Stimulated activated CD4-positive, alpha-beta T cell treated with anti-CD3 and anti-CD28 coated beads, Interleukin-4, amount 100 ng/mL, for 1 hour (primary cell): ENCODE data around the gene OTUD5.
"Not testable (repeated sequence)": the region's sequence is repeated elsewhere in the genome, so short reads cannot be mapped to it uniquely, and the experiment has no call there.

ENCODE experiments used
- DNase-seq: peaks from one replicate; pipeline ENCODE4 v3.0.0-alpha.2; 2020

Gene OTUD5, protein sequence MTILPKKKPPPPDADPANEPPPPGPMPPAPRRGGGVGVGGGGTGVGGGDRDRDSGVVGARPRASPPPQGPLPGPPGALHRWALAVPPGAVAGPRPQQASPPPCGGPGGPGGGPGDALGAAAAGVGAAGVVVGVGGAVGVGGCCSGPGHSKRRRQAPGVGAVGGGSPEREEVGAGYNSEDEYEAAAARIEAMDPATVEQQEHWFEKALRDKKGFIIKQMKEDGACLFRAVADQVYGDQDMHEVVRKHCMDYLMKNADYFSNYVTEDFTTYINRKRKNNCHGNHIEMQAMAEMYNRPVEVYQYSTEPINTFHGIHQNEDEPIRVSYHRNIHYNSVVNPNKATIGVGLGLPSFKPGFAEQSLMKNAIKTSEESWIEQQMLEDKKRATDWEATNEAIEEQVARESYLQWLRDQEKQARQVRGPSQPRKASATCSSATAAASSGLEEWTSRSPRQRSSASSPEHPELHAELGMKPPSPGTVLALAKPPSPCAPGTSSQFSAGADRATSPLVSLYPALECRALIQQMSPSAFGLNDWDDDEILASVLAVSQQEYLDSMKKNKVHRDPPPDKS

DNA sequence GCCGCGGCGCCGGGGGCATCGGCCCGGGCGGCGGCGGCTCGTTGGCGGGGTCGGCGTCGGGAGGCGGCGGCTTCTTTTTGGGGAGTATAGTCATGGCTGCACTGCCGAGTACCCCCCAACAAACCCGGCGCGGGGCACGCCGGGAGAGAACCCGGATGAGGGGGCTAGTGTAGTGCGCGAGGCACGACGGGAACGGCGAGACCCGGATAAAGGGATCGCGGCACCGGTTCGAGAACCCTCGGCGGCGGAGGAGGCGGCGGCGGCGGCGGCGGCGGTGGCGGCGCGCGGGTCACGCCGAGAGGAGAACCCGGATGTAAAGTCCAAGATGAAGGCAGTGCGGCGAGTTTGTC is at the start of gene OTUD5:
OTUD5 (minus strand) TSS at position 131 of the 350 bp plus-strand sequence; CDS start at position 94, 37 bp downstream.
- DNase-seq = peak; percentile 73

DNA sequence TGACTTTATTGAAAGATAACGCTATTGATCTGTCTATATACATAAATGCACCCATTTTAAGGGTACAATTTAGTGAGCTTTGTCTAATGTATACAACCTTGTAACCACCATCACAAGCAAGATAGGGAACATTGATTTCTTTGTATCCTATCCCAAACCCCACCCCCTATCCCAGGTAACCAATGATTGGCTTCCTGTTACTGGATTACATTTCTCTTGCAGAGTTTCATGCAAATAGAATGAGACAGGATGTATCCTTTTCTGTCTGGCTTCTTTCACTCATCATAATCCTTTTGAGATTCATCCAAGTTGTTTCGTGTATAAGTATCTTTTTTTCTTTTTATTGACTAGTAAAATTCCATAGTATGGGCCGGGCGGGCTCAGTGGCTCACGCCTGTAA is 46.3 kb upstream of the OTUD5 start:
- DNase-seq = no peak

GRCh38 chrX:49002091-49002935 is 44.9 kb upstream of the OTUD5 start, which contains the start of gene GRIPAP1:
Gene GRIPAP1 (minus strand): TSS chrX:49002264. CDS start chrX:49002229, 35 bp downstream.
- peak; percentile 69 for DNase-seq

- DNase-seq = peak; percentile 38
These were observed 44.2 kb upstream of the OTUD5 start for GRCh38 chrX:49001521-49002090.

DNA sequence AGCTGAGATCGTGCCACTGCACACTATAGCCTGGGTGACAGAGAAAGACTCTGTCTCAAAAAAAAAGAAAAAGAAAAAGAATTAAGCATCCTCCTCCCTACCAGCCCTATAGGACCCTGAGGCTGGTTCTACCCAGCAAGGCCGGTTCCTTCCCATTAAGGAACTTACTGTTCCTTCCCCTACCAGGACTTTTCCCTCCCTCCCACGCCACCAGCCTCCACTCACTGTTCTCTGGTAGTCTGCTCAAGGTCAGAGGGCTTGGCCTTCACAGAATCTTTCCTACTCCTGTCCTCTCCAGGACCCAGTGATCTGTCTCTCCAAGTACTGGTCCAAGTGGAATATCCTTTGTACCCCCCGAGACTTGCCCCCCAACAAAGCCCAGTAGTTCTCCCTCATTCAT is 43.2 kb upstream of the OTUD5 start:
- DNase-seq = no peak

DNA sequence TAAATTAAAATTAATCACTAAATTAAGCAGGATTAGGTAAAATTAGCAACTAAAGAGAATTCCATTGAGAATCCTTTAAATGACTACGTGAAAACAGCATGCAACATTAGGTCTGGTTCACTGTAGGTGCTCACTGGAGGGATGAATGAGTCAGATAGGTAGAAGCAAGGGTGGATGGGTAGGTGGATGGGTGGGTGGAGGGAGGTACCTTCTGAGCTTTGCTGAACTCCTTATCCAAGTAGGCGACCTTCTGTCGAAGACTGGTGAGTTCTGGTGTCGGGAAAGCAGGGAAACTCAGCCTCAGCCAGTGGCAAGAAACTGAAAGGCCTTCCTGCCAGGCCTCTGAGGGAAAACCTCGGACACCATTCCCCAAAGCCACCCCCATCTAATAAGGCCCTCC is 41.6 kb upstream of the OTUD5 start:
- peak; percentile 5 for DNase-seq

GRCh38 chrX:48998391-48998790 is 41.0 kb upstream of the OTUD5 start:
- DNase-seq = no peak

DNA sequence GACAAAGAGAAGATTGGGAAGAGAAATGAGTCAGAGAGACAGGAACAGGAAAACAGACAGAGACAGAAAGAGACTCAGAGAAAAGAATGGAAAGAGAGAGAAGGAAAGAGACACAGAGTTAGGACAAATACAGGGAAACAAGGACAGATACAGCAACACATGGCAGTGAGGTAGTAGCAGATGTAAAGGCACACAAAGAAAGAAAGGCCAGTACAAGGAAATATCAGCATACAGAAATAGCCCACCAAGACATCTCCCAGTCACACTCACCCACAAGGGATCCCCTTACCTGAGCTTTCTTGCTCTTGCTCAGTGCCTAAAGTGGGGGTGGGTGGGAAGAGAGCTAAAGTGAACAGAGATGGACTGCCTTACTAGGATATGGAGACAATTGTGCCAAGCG is 40.5 kb upstream of the OTUD5 start:
- no peak for DNase-seq

DNA sequence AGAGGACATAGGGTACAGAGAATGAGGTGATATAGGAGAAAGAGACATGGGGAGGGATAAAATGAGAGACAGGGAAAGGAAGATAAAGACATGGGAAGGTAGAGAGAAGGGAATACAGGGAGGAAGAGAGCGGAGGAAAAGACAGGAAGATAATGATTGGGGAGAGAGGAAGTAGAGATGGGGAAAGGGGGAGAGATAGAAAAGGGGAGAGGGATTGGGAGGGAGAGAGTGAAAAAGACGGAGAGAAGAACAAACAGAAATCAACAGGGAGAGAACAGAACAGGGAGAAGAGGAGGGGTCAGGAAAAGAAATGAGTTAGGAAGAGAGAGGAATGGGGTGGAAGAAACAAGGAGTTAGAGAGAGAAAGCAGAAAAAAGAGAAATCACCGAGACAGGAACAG is 40.0 kb upstream of the OTUD5 start:
- DNase-seq = no peak

GRCh38 chrX:48996969-48997368 is 39.6 kb upstream of the OTUD5 start:
- no peak for DNase-seq

DNA sequence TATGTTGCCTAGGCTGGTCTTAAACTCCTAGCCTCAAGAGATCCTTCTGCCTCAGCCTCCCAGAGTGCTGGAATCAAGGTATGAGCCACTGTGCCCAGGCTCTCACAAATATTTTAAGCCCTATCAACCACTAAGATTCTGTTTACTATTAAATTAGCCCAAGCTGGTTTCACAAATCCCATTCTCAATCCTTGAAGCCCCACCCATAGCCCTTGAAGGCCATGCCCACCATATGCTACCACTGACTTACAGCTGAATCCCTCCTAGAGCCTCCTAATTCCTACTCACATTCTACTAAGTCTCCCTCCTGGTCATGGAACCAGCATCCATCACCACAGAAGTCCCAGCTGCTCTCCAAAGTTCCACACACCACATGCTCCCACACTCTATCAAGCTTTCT is 34.9 kb upstream of the OTUD5 start:
- no peak for DNase-seq

DNA sequence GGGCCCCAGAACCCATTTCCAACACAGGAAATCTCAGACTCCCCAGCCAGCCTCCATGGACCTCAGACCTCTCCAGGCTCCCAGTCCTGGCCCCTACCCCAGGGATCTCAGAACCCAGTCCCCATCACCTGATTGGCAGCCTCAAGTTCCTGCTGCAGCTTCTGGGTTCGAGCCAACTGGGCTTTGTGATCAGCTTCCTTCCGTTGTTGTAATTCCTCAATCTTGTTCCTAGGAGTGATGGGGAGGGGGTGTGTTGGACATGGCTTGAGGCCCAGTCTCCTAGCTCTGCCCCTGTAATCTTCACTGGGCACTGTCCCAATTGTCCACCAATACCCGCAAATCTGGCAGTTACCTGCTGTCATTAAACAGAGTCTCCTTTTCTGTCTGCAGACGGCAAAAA is 32.1 kb upstream of the OTUD5 start:
- DNase-seq = no peak

DNA sequence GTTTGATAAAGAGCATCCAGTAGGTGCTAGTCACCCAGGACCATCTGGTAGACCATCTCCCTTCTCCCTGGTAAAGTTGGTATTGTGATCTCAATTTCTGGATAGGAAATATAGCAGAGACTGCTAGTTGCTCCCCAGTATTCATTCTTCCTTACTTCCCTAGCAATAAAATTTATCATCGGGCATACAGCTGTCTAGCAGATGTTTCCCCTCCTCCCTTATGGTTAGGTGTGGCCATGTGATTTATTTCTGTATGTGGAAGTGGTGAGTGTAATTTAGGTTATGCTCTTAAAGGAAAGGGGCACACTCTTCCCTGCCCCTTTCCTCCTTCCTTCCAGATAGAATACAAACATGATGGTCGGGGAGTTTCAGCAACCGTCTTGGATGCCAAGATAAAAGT is 26.5 kb upstream of the OTUD5 start:
- no peak for DNase-seq

GRCh38 chrX:48983081-48983480 is 25.7 kb upstream of the OTUD5 start:
- DNase-seq = no peak

- DNase-seq = no peak
These were observed 23.8 kb upstream of the OTUD5 start for GRCh38 chrX:48981178-48981577.

- DNase-seq = not testable (repeated sequence)
These were observed 22.9 kb upstream of the OTUD5 start for GRCh38 chrX:48980341-48980740.

- DNase-seq = no peak
These were observed 20.8 kb upstream of the OTUD5 start for GRCh38 chrX:48978226-48978625.

DNA sequence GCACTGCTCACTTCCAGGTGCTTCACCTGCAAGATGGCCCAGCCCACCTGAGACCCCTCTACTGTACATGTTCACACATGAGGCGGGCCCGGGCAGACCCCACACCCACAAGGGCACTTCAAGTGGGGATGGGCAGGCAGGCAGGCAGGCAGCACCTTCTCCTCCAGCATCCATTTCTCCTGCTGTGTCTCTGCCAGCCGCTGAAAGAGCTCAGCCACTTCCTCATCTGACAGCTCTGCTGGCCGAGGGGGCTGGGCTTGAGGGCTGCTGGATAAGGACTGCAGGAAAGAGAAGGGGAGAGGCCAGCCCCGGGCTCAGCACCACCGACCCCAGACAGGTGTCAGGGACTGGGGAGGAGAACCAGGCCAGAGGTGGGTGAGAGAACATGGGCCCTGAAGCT is 18.7 kb upstream of the OTUD5 start:
- DNase-seq = no peak

GRCh38 chrX:48975541-48975940 is 18.1 kb upstream of the OTUD5 start:
- no peak for DNase-seq

DNA sequence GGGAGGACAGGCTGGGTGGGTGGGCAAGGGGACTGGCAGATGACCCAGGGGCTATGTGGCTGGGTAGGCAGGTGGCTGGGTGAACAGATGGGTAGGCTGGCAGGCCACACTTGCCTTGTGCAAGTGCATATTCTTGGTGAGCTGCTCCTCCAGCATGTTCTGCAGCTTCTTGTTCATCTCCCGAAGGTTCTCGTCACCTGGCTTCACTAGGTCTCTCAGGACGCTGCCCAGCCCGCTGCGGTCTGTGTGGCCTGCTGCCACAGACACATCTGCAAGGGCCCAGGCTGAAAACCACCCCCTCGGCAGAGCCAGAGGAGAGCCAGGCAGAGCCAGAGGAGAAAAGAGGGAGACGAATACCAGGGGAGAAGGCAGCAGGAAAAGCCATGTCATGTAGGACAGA is 17.6 kb upstream of the OTUD5 start:
- DNase-seq = no peak

DNA sequence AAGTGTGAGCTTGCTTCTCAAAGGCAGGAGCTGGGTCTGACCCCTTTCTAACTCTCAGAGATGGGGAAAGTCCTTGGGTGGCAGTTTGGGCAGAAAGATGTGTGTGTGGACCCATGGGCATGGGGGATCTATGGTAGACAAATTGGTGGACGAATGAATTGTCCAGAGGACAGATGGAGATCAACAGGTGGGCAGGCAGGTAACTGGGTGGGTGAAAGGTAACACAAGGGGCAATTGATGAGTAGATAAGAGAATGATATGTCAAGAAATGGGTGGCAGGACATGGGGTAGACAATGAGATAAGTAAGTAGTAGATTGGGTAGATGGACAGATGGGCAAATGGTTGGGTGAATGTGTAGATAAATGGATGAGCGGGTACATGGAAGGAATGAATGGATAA is 17.2 kb upstream of the OTUD5 start:
- no peak for DNase-seq

GRCh38 chrX:48974033-48974432 is 16.6 kb upstream of the OTUD5 start:
- no peak for DNase-seq
